ENCODE results near the gene LZTS2. TPM values are rescaled to one million over a fixed set of nuclear protein-coding genes. Genes with fewer than 3 reads are reported as not detected.

LZTS2 gene
- total RNA-seq, result 19.2 and 22.2 TPM in 2 replicates

- Mint-ChIP-seq H3K36me3 (ENCODE audit: low read depth) (peaks cover 9% of the 10 kb centered on the region), H3K4me1 (ENCODE audit: low read depth) (peaks cover 18% of the 10 kb centered on the region), H3K27me3 (ENCODE audit: low read depth) (peaks cover 3% of the 10 kb centered on the region), H3K27ac (peak within 1 kb of the TSS; percentile 91), H3K4me3 (ENCODE audit: low read depth) (peak within 1 kb of the TSS; percentile 90), H3K9me3 (no peaks in the 10 kb centered on the region)
- no peak for DNase-seq (ENCODE audit: low spot score)
- intact Hi-C loops (cut with micrococcal nuclease), result loop anchor here (1.0 to 5.0 kb wide), 4 partner anchors 14 to 462 kb away; partner anchors contain the start of genes HIF1AN and SLF2
Measured at GRCh38 chr10:100999742-101000126, at the start of gene LZTS2. Gene LZTS2 (plus strand): TSS chr10:100999808. CDS start chr10:101002539, 2,731 bp downstream.

DNA sequence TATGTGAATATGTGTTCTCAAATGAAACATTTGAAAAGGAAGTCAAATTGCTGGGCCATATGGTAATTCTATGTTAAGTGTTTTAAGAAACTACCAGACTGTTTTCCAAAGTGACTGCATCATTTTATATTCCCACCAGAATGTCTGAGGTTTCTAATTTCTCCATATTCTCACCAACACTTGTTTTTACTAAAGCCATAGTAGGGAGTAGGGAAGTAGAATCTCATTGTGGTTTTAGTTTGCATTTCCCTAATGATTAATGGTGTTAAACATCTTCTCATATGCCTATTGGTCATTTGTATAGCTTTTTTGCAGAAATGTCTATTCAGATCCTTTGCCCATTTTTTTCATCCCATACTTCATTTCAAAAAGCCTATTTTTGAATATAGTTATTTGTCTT lies 39.4 kb upstream of the LZTS2 start:
- Mint-ChIP-seq H3K4me1 (ENCODE audit: low read depth) (peaks cover 7% of the 10 kb centered on the region), H3K9me3 (no peaks in the 10 kb centered on the region), H3K27me3 (ENCODE audit: low read depth) (no peaks in the 10 kb centered on the region), H3K36me3 (ENCODE audit: low read depth) (peaks cover 45% of the 10 kb centered on the region), H3K27ac (no peak overlapping the region), H3K4me3 (ENCODE audit: low read depth) (no peak overlapping the region)
- intact Hi-C loops (cut with micrococcal nuclease), result no loop called here
- no peak for DNase-seq (ENCODE audit: low spot score)

- Mint-ChIP-seq H3K4me1 (ENCODE audit: low read depth) (no peaks in the 10 kb centered on the region), H3K9me3 (no peaks in the 10 kb centered on the region), H3K4me3 (ENCODE audit: low read depth) (no peak overlapping the region), H3K27me3 (ENCODE audit: low read depth) (no peaks in the 10 kb centered on the region), H3K36me3 (ENCODE audit: low read depth) (peaks cover 36% of the 10 kb centered on the region), H3K27ac (no peak overlapping the region)
- no peak for DNase-seq (ENCODE audit: low spot score)
- intact Hi-C loops (cut with micrococcal nuclease), result no loop called here
Measured at GRCh38 chr10:100962351-100963080, 37.1 kb upstream of the LZTS2 start.

DNA sequence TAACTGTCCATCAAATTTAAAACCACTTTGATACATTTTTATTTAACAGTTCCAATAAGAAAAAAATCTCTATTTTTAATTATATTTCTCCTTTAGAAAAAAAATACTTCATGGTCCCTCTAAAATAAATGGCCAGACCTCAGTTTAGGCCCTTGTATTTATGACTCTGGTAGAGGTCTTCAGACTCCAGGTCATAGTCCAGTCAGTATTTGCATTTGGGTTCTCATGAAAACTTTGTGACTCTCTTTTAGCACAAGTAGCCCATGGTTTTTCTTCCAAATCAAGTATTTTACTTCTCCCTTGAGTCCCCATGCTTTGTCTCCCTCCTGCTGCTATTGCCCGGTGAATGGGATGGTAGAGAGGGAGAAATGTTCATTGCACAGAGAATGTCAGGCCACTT lies 35.8 kb upstream of the LZTS2 start:
- Mint-ChIP-seq H3K27ac (no peak overlapping the region), H3K4me1 (ENCODE audit: low read depth) (no peaks in the 10 kb centered on the region), H3K36me3 (ENCODE audit: low read depth) (peaks cover 30% of the 10 kb centered on the region), H3K27me3 (ENCODE audit: low read depth) (no peaks in the 10 kb centered on the region), H3K4me3 (ENCODE audit: low read depth) (no peak overlapping the region), H3K9me3 (no peaks in the 10 kb centered on the region)
- intact Hi-C loops (cut with micrococcal nuclease), result no loop called here
- no peak for DNase-seq (ENCODE audit: low spot score)

DNA sequence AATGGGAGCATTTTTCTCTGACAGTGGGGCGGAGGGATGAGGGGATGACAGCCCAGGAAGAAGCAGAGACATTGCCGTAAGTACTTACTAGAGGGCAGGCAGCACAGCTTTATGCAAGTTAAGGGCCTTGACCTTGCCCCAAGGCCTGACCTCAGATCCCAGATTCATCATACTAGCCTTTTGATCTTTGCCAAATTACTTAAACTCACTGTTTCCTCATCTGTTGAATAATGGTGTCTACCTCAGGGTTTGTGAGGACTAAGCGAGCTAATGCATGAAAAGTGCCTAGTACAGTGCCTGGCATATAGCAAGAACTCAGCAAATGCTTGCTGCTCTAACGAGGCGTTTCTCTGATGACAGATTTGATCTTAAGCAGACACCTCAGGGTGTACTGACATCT lies 33.8 kb upstream of the LZTS2 start:
- no peaks in the 10 kb centered on the region for H3K27me3 Mint-ChIP-seq (ENCODE audit: low read depth)
- H3K9me3 Mint-ChIP-seq, result no peaks in the 10 kb centered on the region
- no peak overlapping the region for H3K27ac Mint-ChIP-seq
- intact Hi-C loops (cut with micrococcal nuclease), result loop anchor here (5.0 kb wide), 1 partner anchor 46 kb away; no protein-coding TSS in a partner anchor
- peaks cover 15% of the 10 kb centered on the region for H3K36me3 Mint-ChIP-seq (ENCODE audit: low read depth)
- DNase-seq (ENCODE audit: low spot score), result no peak
- peaks cover 2% of the 10 kb centered on the region for H3K4me1 Mint-ChIP-seq (ENCODE audit: low read depth)
- H3K4me3 Mint-ChIP-seq (ENCODE audit: low read depth), result no peak overlapping the region

GRCh38 chr10:100966887-100967286 lies 32.7 kb upstream of the LZTS2 start:
- H3K4me3 Mint-ChIP-seq (ENCODE audit: low read depth), result no peak overlapping the region
- intact Hi-C loops (cut with micrococcal nuclease), result loop anchor here (5.0 kb wide), 1 partner anchor 45 kb away; no protein-coding TSS in a partner anchor

DNA sequence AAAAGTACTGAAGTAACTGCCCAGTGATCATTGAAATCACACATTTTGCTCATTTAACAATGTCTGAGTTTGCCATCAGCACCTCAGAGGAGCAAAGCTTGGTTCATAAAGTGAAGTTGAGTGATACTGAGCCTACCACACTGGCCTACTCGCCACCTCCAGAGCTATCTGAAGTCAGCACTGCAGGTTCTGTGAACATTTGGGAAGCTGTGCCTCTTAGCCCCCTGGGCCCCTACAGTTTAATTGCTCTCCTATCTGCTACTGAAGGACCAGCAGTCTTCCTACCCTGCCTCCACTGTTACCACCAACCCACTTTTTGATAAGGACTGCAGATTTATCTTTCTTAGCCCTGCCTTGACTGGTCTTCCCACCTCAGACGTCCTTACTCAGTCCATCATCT lies 32.3 kb upstream of the LZTS2 start:
- intact Hi-C loops (cut with micrococcal nuclease), result loop anchor here (5.0 kb wide), 1 partner anchor 45 kb away; no protein-coding TSS in a partner anchor
- H3K36me3 Mint-ChIP-seq (ENCODE audit: low read depth), result peaks cover 11% of the 10 kb centered on the region
- H3K27me3 Mint-ChIP-seq (ENCODE audit: low read depth), result no peaks in the 10 kb centered on the region
- no peak overlapping the region for H3K27ac Mint-ChIP-seq
- H3K9me3 Mint-ChIP-seq, result no peaks in the 10 kb centered on the region
- H3K4me3 Mint-ChIP-seq (ENCODE audit: low read depth), result no peak overlapping the region
- peaks cover 2% of the 10 kb centered on the region for H3K4me1 Mint-ChIP-seq (ENCODE audit: low read depth)
- no peak for DNase-seq (ENCODE audit: low spot score)

More at GRCh38 chr10:100966887-100967286, 32.7 kb upstream of the LZTS2 start:
- no peaks in the 10 kb centered on the region for H3K9me3 Mint-ChIP-seq
- no peak for DNase-seq (ENCODE audit: low spot score)
- H3K36me3 Mint-ChIP-seq (ENCODE audit: low read depth), result peaks cover 12% of the 10 kb centered on the region
- H3K27me3 Mint-ChIP-seq (ENCODE audit: low read depth), result no peaks in the 10 kb centered on the region
- peaks cover 2% of the 10 kb centered on the region for H3K4me1 Mint-ChIP-seq (ENCODE audit: low read depth)
- H3K27ac Mint-ChIP-seq, result no peak overlapping the region

GRCh38 chr10:100968062-100968736 lies 31.4 kb upstream of the LZTS2 start:
- Mint-ChIP-seq H3K4me3 (ENCODE audit: low read depth) (peak overlapping the region; percentile 60), H3K9me3 (no peaks in the 10 kb centered on the region), H3K4me1 (ENCODE audit: low read depth) (peaks cover 2% of the 10 kb centered on the region), H3K27ac (no peak overlapping the region), H3K27me3 (ENCODE audit: low read depth) (no peaks in the 10 kb centered on the region), H3K36me3 (ENCODE audit: low read depth) (peaks cover 2% of the 10 kb centered on the region)
- DNase-seq (ENCODE audit: low spot score), result no peak
- intact Hi-C loops (cut with micrococcal nuclease), result loop anchor here (5.0 kb wide), 1 partner anchor 44 kb away; no protein-coding TSS in a partner anchor

DNA sequence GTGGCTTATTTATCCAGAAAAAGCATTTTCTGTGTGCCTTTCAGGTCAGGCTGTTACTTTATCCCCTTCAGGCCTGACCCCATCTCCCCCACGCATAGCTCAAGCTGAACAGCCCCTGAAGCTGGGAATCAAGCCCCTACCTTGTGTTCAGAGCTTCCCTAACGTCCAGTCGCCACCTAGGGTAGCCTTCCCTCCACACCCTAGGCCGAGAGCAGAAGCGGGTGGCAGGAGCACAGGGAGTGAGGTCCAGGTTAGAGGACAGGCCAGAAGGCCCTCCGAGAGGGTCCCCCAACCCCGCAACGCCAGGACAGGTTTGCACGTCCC lies 30.8 kb upstream of the LZTS2 start:
- intact Hi-C loops (cut with micrococcal nuclease), result loop anchor here (5.0 kb wide), 1 partner anchor 43 kb away; no protein-coding TSS in a partner anchor
- Mint-ChIP-seq H3K4me1 (ENCODE audit: low read depth) (peaks cover 2% of the 10 kb centered on the region), H3K4me3 (ENCODE audit: low read depth) (peak overlapping the region; percentile 70), H3K27ac (no peak overlapping the region), H3K27me3 (ENCODE audit: low read depth) (no peaks in the 10 kb centered on the region), H3K36me3 (ENCODE audit: low read depth) (peaks cover 2% of the 10 kb centered on the region), H3K9me3 (no peaks in the 10 kb centered on the region)
- DNase-seq (ENCODE audit: low spot score), result no peak

GRCh38 chr10:100969187-100970075 lies 30.2 kb upstream of the LZTS2 start, which contains the start of gene SEMA4G:
Gene SEMA4G (plus strand): TSS chr10:100969504. CDS start chr10:100972913, 3,409 bp downstream.
- Mint-ChIP-seq H3K36me3 (ENCODE audit: low read depth) (peaks cover 2% of the 10 kb centered on the region), H3K27me3 (ENCODE audit: low read depth) (no peaks in the 10 kb centered on the region), H3K4me3 (ENCODE audit: low read depth) (peak within 1 kb of the TSS; percentile 70), H3K4me1 (ENCODE audit: low read depth) (peaks cover 2% of the 10 kb centered on the region), H3K9me3 (no peaks in the 10 kb centered on the region), H3K27ac (no peak within 1 kb of the TSS)
- DNase-seq (ENCODE audit: low spot score), result no peak
- intact Hi-C loops (cut with micrococcal nuclease), result loop anchor here (5.0 kb wide), 1 partner anchor 43 kb away; no protein-coding TSS in a partner anchor

- no peak for DNase-seq (ENCODE audit: low spot score)
- Mint-ChIP-seq H3K4me1 (ENCODE audit: low read depth) (peaks cover 2% of the 10 kb centered on the region), H3K9me3 (no peaks in the 10 kb centered on the region), H3K4me3 (ENCODE audit: low read depth) (peak overlapping the region; percentile 36), H3K27me3 (ENCODE audit: low read depth) (no peaks in the 10 kb centered on the region), H3K27ac (no peak overlapping the region), H3K36me3 (ENCODE audit: low read depth) (peaks cover 2% of the 10 kb centered on the region)
- intact Hi-C loops (cut with micrococcal nuclease), result no loop called here
Measured at GRCh38 chr10:100970076-100970913, 29.3 kb upstream of the LZTS2 start.

All from activated T-helper 2 cell treated with anti-CD3 and anti-CD28 coated beads, Interferon-gamma antibody, Interleukin-2, Interleukin-4, amounts not matched to agents 10 μg/mL and 5 μg/mL and 100 μg/mL, durations not matched to agents 14 hours and 24 hours and 36 hours (primary cell).